ENCODE results near the gene WNT3A.

GRCh38 chr1:228058172-228058948, 51.6 kb downstream of the WNT3A start:
- TF ChIP-seq CTCF (conservative IDR thresholded peaks at IDR 0.05) (no peak), ZFX (IDR thresholded peaks at IDR 0.05) (no peak)

Data from C4-2B (cell line).